Measurements from ENCODE around the gene MIGA2.
A peak's percentile ranks its signal among the peaks of the same experiment; 100 is the strongest.

MIGA2 gene

GRCh38 chr9:129038109-129038852 lies 1.9 kb downstream of the MIGA2 start:
- no peak for DNase-seq

- no peak for DNase-seq
These were observed 3.8 kb downstream of the MIGA2 start for GRCh38 chr9:129040113-129040643.

- DNase-seq = no peak
These were observed 5.6 kb downstream of the MIGA2 start for GRCh38 chr9:129042016-129042415.

DNA sequence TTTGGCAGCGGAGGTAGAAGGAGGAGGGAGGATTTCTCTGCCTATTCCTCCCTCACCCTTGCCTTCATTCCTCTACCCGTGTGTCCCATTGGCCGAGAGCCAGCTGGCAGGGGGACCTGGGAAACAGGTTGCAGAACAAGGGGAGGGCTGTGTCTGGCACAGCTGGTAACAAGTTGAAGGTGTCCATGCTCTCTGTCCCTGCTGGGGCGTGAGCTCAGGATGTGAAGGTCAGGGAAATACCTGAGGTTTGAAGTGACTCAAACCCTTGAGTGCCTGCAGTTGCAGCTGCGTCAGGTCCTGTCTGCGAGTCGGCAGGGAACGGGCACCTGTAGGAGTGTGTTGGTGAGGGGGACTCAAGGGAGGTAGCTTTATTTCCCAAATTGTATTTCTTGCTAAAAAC lies 16.2 kb downstream of the MIGA2 start:
- no peak for DNase-seq

GRCh38 chr9:129053020-129053419 lies 16.6 kb downstream of the MIGA2 start:
- no peak for DNase-seq

- no peak for DNase-seq
These were observed 17.9 kb downstream of the MIGA2 start for GRCh38 chr9:129054163-129054851.

DNA sequence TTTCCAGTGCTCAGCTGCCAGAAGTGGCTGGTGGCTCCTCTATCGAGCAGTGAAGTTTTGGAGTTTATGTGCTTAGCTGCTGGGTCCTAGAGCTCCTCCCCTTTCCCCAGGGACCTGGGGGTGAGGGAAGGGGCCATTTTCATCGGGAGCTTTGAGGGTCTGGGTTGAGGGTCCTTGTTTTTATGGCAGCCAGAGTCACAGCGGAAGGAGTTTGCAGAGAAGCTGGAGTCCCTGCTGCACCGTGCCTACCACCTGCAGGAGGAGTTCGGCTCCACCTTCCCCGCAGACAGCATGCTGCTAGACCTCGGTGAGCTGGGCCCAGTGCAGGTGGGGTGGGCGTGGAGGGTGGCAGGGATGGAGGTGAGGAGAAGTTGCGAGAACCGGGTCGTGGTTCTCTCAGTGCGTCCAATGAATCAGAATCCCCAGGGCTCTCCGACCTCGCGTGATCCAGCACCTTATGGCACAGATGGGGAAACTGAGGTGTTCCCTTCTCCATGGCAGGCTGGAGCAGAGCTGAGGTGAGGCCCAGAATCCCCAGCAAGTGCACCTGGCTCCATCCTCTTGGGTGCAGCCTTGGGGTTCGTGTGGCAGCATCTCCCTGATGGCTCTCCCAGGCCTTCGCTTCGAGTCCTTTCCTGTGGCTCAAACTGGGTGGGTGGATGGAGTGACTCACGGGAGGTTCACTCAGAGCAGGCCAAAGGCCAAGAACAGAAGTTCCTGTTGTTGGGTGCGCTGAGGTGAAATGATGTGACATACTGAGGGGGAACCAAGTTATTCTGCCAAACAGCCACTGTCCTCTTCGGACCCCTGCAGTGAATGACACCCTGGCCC lies 22.8 kb downstream of the MIGA2 start:
- DNase-seq = no peak

DNA sequence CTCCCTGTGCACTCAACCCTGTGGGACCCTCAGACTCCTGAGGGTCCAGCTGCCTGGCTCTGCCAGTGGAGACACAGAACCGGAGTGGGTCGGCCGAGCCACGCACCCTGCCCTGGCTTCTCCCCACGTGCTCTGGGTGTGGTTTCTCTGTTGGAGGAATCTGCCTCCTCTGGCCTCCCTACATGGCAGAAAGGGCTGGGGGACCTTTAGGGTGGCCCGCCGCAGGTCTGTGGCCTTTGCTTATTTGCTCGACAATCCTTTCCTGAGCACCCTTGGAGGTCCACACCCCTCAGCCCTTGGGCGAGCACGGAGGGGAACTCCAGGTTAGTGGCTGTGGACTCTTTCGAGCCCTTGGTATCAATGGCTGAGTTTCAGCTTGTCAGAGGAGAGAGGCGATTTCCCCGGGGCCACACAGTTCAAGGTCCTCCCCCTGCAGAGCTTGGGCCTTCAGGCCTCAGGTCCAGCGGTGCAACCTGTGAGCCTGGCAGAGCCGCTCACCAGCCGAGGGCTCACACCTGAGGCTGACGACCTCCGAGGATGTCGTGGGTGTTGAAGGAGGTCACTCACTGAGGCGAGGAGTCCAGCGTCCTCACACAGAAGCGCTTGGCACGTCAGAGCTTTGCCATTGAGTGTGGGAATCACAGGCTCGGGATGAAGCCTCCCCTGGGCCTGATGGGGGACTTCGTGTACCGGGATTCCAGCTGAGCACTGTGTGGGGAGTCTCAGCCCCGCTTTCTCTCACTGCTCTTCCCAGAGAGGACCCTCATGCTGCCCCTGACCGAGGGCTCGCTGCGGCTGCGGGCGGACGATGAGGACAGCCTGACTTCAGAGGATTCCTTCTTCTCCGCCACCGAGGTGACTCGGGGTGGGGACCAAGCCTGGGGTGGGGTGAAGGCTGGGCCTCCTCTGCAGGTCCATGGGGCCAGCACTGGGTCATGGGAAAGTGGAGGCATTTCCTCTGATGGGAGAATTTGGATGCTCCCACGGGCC lies 23.7 kb downstream of the MIGA2 start:
- DNase-seq = no peak

GRCh38 chr9:129060991-129061390 lies 24.6 kb downstream of the MIGA2 start:
- DNase-seq = no peak

DNA sequence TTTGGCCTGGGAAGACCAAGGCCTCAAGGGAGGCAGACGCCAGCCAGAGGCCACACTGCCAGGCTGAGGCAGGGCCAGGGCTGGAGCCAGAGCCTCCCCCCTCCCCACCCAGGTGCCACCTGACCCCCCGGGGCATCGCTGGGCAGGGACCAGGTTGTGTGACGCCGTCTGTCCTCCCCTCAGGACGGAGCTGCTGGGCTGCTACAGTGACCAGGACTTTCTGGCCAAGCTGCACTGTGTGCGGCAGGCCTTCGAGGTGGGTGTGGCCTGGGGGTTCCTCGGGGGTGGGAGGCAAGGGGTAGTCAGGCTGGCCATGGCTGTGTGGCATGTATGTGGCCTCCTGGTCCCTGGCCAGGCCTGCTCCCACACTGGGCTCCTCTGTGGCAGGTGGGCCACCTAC lies 26.6 kb downstream of the MIGA2 start:
- DNase-seq = no peak

DNA sequence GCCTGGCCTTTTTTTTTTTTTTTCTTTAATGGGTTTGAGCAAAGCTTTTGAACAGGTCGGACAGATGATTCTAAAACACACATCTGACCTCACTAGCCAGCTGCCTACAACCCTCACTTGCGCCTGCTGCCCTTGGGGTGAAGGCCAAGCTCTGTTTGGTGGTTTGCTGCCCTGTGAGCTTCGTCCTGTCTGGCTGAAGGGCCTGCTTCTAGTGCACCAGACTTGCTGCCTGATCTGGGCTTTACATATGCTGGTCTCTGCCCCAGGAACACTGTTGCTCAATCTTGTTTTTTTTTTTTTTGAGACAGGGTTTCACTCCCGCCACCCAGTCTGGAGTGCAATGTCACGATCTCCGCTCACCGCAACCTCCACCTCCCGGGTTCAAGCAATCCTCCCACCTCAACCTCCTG lies 28.1 kb downstream of the MIGA2 start:
- DNase-seq = no peak

DNA sequence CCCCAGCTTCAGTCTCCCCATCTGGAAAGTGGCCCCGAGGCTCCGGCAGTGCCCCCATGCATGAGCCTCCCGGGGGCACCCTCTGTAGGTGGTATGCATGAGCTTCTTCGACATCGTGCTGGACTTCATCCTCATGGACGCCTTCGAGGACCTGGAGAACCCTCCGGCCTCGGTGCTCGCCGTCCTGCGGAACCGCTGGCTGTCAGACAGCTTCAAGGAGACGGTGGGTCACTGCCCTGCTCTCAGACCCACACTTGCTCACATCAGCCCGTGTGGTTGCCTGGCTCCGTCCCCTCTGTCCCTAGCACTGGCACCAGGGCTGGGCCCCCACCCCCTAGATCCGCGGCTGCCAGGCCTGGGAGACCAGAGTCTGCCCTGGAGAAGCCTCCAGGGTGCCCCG lies 31.7 kb downstream of the MIGA2 start:
- no peak for DNase-seq

DNA sequence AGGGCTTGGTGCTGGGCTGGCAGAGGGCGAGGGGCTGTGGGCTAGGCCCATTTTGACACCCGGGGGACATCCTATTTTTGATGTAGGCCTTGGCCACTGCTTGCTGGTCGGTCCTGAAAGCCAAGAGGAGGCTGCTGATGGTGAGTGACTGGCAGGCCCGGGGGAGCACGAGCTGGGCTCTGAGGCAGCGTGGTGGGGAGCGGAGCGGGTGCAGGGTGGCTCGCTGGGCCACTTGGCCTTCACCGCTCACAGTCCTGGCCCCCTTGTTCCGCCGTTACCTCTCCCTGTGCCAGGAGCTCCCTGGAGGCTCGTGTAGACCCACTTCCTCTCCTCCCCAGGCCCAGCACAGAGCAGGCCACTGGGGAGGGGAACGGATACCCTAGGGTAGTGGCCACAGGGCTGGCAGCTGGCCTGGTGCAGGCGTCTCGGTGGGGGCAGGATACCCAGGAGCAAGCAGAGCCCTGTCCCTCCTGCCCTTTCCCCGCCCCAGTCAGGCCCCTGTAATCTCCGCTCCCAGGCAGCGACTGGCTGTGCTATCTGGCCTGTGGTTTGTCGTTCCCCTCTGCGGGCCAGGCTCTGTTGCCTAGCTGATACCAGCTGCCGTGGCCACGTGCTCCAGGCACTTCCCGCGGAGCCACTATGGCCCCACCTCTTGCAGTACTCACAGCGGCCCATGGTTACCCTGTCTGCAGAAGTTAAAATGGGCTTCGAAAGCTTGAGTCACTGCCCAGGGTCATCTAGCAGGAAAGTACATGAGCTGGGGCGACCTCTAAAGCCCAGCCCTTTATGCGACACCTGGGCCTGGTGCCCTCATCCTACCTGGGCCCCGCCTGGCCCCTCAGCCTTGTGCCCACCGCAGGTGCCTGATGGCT lies 32.8 kb downstream of the MIGA2 start:
- peak; percentile 60 to 80 for DNase-seq

GRCh38 chr9:129069862-129070641 lies 33.6 kb downstream of the MIGA2 start:
- DNase-seq = no peak

- DNase-seq = no peak
These were observed 34.5 kb downstream of the MIGA2 start for GRCh38 chr9:129070696-129071525.

- DNase-seq = no peak
These were observed 35.2 kb downstream of the MIGA2 start for GRCh38 chr9:129071526-129072126.

- no peak for DNase-seq
These were observed 35.7 kb downstream of the MIGA2 start for GRCh38 chr9:129072171-129072570.

DNA sequence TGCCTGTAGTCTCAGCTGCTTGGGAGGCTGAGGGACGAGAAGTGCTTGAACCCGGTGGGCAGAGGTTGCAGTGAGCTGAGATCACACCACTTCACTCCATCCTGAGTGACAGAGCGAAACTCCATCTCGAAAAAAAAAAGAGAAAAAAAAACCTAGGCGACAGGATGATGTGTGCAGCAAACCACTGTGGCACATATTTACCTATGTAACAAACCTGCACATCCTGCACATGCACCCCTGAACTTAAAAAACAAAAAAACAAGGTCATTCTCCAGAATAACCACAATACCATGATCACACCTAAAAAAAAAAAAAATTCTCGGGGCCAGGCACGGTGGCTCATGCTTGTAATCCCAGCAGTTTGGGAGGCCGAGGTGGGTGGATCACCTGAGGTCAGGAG lies 37.0 kb downstream of the MIGA2 start:
- DNase-seq = peak in 1 of 2 donors; percentile 43

- no peak for DNase-seq
These were observed 37.7 kb downstream of the MIGA2 start for GRCh38 chr9:129074106-129074505.
